M059J (cell line): ENCODE data around the gene DTD2. TPM values are rescaled to one million over a fixed set of nuclear protein-coding genes. Genes with fewer than 3 reads are reported as not detected.
A peak's percentile ranks its signal among the peaks of the same experiment; 100 is the strongest.
"Not testable (repeated sequence)": the region's sequence is repeated elsewhere in the genome, so short reads cannot be mapped to it uniquely, and the experiment has no call there.

Experiments
- DNase-seq: peaks from one replicate; pipeline ENCODE4 v3.0.0-alpha.2; 2012; ENCODE audit warnings: low read depth
- total RNA-seq: library from RNA; depleted of rRNA; stranded (reverse); fragments of >200 nt; shearing (Covaris generic); gene quantifications from 2 replicates; pipeline ENCODE4 v1.2.3, GENCODE V29; 2014; rRNA removed

The DTD2 gene
- 13.6 and 22.9 TPM in 2 replicates for total RNA-seq

DNA sequence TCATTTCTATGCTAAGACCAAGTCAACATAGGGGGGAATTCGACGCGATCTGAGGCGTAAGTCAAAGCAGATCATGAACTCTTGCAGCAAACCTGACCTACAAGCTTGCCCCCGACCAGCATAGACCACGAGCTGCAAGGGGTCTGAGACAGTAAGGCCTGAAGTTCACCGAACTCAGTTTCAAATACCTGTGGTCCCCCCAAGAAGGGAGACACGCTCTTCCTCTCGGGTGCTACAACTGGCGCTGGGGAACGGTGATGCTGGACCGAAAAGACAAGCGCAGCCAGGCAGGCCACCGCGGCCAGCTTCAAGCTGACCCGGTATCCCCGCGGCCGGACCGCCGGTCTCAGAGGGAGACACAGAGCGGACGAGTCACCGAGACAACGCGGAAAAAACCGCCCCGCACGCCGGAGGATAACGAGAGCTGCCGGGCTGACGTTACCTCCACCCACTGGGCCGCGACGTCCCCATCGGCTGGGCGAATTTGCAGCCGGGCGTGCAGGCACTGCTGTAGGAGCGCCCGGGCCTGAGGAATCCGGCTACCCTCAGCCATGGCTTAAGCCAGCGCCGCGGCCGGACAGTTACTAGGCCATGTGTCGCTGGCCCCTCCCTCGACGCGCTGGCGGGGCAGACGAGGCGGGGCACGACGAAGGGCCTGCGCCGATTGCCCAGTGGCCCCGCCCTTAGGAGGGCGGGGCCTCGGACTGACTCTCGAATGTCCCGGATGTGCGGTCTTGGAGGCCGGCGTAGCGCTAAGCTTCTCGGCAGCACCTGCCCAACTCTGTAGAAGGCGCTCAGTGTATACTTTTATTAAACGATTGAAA is at the start of gene DTD2:
Gene DTD2, minus strand, starts transcription at position 666 of the 824 bp plus-strand sequence. Its CDS starts 113 bp downstream, at position 553.
- DNase-seq, result peak; percentile 93

DNA sequence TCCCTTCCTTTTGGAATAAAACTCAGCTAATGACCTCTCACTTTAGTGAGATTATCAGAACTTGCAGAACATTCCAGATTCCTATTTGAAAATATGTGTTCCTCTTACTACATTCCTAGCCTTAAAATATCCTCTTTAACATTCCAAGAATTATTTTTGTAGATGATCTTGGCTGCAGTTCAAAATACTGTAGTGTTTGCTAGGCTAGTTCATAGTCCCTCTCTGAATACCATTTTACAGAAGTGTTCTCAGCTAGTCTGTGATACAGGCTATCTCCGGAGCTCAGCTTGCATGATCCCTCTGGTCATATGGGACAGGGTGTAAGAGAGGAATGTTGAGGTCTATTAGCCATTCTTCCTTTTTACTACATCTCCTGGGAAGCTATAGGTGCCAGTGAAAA is 48.1 kb upstream of the DTD2 start:
- DNase-seq, result peak; percentile 8

GRCh38 chr14:31501870-31502269 is 44.6 kb upstream of the DTD2 start:
- no peak for DNase-seq

DNA sequence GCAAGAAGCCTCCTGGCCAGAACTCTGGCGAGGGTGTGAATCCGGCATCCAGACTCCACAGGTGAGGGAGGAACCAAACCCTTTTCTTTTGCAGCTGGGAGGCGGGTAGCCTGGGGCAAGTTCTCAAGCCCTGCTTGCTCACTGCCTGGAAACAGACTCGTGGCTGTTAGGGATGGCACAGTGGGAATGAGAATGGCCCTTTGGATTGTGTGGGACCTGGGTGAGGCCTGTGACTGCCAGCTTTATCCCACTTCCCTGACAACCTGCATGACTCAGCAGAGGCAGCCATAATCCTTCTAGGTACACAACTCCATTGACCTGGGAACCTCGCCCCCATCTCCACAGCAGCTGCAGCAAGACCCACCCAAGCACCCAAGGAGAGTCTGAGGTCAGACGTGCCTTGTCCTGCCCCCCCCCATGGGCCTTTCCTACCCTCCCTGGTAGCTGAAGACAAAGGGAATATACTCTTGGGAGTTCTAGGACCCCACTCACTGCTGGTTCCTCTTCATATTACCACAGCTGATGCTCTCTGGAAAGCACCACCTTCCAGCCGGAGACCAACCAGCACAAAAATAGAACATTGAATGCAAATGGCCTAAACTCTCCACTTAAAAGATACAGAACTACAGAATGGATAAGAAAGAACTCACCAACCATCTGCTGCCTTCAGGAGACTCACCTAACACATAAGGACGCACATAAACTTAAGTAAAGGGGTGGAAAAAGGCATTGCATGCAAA is 35.6 kb upstream of the DTD2 start:
- peak; percentile 13 for DNase-seq

GRCh38 chr14:31489691-31490090 is 32.4 kb upstream of the DTD2 start:
- no peak for DNase-seq

DNA sequence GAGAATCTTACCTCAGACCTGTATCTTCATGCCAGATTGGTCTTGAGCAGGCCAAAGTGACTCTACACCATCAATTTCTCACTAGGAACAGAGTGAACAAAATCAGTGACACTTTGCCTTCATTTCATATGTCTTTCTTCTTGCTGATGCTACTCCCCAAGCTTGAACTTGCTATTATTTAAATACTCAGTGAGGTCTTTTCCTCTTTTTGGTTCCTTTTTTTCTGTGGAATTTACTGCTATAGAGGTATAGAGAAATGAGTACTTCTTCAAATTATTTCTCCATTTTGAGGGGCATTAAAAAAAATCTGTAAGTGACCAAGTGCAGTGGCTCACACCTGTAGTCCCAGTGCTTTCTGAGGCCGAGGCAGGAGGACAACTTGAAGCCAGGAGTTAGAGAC is 30.6 kb upstream of the DTD2 start, which contains the start of gene GPR33:
Gene GPR33, minus strand, starts transcription at position 154 of the 400 bp plus-strand sequence. CDS start 4,074 bp downstream, outside the sequence.
- DNase-seq, result no peak

GRCh38 chr14:31486764-31487163 is 29.5 kb upstream of the DTD2 start:
- DNase-seq, result no peak

DNA sequence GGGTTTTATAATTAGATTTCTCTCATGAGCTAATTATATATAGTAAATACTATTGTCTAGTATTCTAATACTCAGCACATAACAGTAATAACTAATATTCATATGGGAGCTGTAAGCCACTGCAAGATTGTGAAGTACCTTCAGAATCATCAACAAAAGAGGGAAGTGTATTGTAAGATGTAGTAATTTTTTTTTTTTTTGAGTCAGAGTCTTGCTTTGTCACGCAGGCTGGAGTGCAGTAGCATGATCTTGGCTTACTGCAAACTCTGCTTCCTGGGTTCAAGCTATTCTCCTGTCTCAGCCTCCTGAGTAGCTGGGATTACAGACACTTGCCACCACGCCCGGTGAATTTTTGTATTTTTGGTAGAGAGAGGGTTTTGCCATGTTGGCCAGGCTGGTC is 27.4 kb upstream of the DTD2 start:
- DNase-seq, result no peak

DNA sequence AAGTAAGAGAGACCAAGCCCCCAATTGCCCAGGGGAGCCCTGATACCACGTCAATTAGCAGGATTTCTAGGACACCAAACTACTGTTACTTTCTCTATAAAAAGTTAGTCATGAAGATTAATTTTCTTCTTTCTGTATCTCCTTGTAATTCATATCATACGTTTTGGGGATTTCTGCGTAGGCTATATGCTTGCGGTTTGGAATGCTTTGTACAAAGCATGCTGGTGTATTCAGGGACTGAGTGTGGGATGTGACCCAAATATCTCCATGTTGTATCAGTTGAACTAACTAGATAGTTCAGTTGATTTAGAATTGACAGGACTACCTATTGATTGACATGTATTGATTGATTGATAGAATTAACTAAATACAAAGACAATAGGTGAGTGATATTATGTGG is 22.9 kb upstream of the DTD2 start:
- DNase-seq, result no peak

- DNase-seq, result no peak
Observed at GRCh38 chr14:31479027-31479426, 21.7 kb upstream of the DTD2 start.

DNA sequence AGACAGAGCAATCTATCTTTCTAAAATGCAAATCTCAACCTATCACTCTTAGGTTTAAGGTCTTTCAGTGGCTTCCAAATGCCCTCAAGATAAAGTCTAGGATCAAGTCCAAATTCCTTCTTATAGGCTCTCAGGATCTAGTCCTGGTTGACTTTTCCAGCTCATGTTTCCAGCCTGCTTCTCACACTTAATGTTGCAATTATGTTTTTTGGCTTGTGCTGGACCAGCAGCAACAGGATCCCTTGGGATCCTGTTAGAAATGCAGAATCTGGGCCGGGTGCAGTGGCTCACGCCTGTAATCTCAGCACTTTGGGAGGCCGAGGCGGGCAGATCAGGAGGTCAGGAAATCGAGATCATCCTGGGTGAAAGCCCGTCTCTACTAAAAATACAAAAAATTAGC is 19.9 kb upstream of the DTD2 start:
- DNase-seq, result no peak

GRCh38 chr14:31476131-31476866 is 19.0 kb upstream of the DTD2 start:
- no peak for DNase-seq

DNA sequence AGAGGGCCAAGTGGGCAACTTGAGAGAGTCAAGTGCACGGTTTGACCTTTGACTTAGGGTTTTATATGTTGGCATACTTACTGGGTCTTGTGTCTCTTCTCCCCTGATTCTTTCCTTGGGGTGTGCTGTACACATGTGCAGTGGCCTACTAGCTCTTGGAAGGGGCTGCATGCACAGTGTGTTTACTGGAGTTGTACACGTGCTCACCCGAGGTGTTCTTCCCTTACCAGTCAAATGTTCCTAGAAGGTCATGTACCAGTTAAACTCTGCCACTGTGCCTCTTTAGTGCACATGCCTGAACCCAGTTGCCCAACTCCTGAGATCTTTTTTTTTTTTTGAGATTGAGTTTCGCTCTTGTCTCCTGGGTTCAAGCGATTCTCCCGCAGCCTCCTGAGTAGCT is 9.2 kb upstream of the DTD2 start:
- DNase-seq, result no peak

DNA sequence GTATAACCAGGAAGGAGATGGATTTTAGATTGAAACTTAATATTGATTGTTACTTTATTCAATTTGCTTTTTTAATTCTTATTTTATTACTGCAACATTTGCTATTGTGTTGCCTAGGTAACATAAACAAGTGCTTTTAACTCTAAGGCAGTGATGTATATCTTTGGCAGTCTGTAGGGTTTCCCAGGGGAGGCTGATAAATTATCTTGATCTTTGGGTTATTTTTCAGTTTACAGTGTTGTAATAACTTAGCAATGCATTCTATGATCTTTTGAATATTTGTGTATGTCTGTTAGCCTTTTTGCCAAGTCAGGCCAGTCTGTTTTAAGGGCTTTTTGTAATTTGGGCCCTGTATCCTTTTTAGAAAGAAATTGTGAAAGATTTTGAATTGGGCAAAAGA is 7.8 kb upstream of the DTD2 start:
- no peak for DNase-seq

DNA sequence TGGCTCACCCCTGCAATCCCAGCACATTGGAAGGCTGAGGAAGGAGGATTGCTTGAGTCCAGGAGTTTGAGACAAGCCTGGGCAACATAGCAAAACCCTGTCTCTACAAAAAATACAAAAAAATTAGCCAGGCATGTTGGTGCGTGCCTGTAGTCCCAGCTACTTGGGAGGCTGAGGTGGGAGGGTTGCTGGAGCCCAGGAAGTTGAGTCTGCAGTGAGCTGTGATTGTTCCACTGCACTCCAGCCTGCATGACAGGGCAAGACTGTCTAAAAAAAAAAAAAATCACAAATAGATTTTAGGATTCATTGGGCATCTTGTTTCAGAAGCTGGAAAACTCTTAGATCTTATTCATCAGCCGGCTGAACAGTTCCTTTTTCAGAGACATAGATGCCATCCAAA is 5.1 kb upstream of the DTD2 start:
- DNase-seq, result not testable (repeated sequence)

DNA sequence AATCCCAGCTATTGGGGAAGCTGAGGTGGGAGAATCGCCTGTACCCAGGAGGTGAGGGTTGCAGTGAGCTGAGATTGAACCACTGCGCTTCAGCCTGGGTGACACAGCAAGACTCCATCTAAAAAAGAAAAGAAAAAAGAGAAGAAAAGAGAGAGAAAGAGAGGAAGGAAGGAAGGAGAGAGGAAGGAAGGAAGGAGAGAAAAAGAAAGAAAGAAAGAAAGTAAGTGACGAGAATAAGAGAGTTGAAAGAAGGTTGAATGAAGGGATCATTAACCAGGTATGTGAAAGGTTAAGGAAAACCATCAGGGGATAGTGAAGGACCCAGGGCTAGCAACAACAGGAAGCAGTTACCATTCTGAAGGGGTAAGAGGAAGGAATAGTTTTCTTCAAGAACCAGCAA is 4.2 kb upstream of the DTD2 start:
- DNase-seq, result no peak

DNA sequence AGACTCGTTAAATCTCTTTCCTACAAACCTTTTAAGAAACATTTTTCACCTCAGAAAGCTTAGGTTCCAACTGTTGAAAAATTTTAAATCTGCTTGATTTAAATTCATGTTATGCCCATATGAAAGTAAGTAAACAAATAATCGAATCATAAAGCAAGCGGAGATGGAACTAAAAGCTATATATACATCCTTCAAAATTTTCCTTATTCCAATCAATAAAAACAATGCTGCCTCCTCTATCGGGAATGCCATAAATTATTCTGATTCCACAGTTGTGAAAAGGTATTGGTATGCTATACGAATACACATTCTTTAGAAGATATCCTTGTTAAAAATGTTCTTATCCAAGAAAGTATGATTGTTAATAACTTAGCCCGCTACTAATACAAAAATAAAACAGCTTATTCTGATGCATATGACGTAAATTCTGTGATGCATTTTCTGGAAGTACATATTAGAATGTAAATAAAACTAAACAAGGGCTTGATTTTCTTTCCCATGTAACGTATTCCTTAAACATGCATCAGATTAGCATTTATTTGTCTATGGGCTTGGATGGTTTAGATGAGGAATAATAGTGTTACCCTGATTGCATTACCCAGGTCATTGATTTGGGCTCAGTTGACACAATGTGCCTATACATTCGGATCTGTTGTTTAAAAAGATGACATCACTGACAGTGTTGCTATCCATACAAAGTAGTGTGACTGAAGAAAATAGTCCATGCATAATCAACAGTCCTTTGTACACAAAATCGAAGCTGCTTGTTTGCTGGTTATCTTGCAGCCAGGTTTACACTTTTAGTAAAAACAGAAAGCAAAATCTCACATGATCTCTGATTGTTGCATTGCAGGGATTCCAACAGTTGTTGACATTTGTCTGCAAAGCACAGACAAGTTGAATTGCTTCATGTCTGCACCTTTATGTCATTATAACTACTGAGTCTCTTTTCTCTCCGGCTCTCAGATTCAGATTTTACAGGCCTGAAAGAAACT is 656 bp upstream of the DTD2 start:
- DNase-seq, result no peak

DNA sequence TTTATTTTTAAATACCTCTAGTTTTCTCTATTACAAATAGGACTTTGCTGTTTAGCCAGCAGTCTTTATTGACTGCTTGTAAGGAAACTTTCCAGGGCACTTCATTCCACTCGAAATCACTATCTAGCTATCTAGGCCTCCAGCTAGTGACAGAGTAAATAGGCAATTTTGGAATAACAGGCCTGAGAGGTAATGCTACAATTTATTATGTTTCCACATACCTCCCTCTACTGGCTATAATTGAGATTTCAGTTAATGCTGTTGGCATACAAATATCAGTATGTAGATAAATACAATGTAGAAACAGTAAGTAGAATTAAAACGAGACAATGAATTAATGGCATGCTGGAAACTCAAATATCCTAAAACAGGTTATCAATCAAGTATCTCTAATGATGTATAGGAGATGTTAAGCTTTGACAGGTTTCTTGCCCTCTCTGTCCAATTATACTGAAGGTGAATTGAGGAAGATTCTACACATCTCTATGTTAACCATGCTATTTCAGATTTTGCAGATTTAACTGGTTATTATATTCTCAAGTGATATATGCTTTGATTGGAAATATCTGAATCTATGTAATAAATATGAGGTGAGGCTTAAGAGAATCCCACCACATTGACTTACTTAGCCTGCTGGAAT is 7.2 kb downstream of the DTD2 start:
- DNase-seq, result peak; percentile 46

GRCh38 chr14:31449136-31449535 is 8.2 kb downstream of the DTD2 start:
- DNase-seq, result no peak

DNA sequence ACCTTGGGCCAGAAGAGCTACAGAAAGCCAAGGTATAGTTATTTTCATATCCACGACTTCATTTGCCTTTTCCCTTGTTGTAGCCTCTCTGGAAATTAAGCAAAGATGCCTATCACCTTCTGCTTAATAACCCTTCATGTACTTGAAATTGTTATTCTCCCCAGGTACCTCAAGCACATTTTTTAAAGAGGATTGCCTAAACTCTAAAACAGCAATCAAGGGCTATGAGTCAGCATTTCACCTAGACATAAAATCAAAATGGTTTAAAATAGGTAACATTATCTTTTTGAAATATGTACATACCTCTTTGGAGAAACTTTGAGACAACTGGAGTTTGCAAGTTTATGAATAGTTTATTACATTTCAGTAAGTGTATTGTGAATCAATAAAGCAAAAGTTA is 11.6 kb downstream of the DTD2 start:
- DNase-seq, result no peak

DNA sequence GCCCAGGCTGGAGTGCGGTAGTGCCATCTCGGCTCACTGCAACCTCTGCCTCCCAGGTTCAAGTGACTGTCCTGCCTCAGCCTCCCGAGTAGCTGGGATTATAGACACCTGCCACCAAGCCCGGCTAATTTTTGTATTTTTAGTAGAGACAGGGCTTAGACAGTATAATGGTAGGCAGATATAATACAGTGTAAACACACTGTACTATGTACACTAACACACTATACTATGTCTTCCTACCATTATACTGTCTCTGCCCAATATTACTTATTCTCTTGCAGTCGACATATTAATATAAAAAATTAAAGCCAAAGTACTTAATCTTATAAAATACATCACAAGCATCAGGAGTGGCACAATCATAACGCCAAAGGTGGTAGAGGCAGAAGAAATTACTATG is 15.0 kb downstream of the DTD2 start:
- no peak for DNase-seq
